ENCODE measurements around the gene EXD3.

DNA sequence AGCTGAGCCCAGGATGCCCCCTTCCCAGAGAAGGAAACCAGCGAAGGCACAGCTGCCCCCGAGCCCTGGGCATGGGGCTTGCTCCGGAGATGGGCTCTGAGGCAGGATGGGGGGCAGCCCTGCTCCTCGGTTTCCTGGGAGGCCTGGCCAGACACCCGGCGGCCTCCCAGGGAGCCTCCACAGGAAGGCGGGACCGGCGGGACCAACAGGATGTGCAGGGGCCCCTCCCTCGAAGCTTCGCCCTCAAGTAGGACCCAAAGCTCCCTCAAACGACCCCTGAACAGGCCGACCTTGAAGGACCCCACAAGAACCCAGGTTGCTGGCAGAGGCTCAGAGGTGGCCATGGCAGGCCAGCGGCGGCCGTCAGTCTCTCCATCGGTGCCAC is 11.7 kb downstream of the EXD3 start:
- TF ChIP-seq ZBTB20 (CRISPR knock-in tag; IDR thresholded peaks at IDR 0.05; ENCODE audit: borderline replicate concordance, low read depth) (no peak), EP300 (IDR thresholded peaks at IDR 0.05; ENCODE audit: low read depth in 2 of 2, low read length in 2 of 2) (no peak), EP300 (CRISPR knock-in tag; IDR thresholded peaks at IDR 0.05; ENCODE audit: borderline replicate concordance) (no peak)
- TF ChIP-seq, protein P1, sequence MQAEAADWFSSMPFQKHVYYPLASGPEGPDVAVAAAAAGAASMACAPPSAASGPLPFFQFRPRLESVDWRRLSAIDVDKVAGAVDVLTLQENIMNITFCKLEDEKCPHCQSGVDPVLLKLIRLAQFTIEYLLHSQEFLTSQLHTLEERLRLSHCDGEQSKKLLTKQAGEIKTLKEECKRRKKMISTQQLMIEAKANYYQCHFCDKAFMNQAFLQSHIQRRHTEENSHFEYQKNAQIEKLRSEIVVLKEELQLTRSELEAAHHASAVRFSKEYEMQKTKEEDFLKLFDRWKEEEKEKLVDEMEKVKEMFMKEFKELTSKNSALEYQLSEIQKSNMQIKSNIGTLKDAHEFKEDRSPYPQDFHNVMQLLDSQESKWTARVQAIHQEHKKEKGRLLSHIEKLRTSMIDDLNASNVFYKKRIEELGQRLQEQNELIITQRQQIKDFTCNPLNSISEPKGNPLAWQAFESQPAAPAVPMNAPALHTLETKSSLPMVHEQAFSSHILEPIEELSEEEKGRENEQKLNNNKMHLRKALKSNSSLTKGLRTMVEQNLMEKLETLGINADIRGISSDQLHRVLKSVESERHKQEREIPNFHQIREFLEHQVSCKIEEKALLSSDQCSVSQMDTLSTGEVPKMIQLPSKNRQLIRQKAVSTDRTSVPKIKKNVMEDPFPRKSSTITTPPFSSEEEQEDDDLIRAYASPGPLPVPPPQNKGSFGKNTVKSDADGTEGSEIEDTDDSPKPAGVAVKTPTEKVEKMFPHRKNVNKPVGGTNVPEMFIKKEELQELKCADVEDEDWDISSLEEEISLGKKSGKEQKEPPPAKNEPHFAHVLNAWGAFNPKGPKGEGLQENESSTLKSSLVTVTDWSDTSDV (CRISPR knock-in tag; IDR thresholded peaks at IDR 0.05): no peak
